K562 (cell line): ENCODE data around the gene C3orf80. TPM values are rescaled to one million over a fixed set of nuclear protein-coding genes. Genes with fewer than 3 reads are reported as not detected.

Experiments
- ATF7 ChIP-seq: fragments of 450-650 bp; IDR thresholded peaks from 2 replicates; pipeline ENCODE4 v1.7.1; 2014; ENCODE audit warnings: mild to moderate bottlenecking, moderate library complexity
- BRD4 ChIP-seq: fragments of 200-600 bp; sonication (generic); IDR thresholded peaks from 2 replicates; pipeline ENCODE4 v1.6.1; 2017; ENCODE audit warnings: inconsistent platforms
- EP300 ChIP-seq: IDR thresholded peaks from 2 replicates; pipeline ENCODE4 v1.6.1; 2012; ENCODE audit warnings: low read length, improper control_type of control experiment
- FOXA3 ChIP-seq, 2 experiments: fragments of 450-650 bp in 1 of 2; sonication (generic) in 1 of 2; formaldehyde crosslinking; IDR thresholded peaks in 1 of 2; conservative IDR thresholded peaks in 1 of 2; 2 replicates each; pipeline versions ENCODE4 v1.4.0 to v1.8.0; 2020 to 2022; ENCODE audit warnings: mild to moderate bottlenecking in 2 of 2, missing genetic modification reagents in 1 of 2
- FOXP4 ChIP-seq: sonication (generic); formaldehyde crosslinking; IDR thresholded peaks from 2 replicates; pipeline ENCODE4 v1.8.0; 2022; ENCODE audit warnings: mild to moderate bottlenecking, missing genetic modification reagents, borderline replicate concordance
- GATAD2A ChIP-seq: fragments of 450-650 bp; IDR thresholded peaks from 2 replicates; pipeline ENCODE4 v1.6.1; 2017
- HMGN3 ChIP-seq: IDR thresholded peaks from 2 replicates; pipeline ENCODE4 v1.6.1; 2011; ENCODE audit warnings: borderline replicate concordance, low read depth, mild to moderate bottlenecking, mixed read lengths, low read length; ENCODE audit not compliant: insufficient read length; ENCODE audit errors: extremely low read depth
- JUNB ChIP-seq: fragments of 450-650 bp; formaldehyde crosslinking; conservative IDR thresholded peaks from 2 replicates; pipeline ENCODE4 v1.4.0; 2020; ENCODE audit warnings: mild to moderate bottlenecking
- JUND ChIP-seq, 2 experiments: IDR thresholded peaks; 2 replicates in 1 of 2; 3 replicates in 1 of 2; pipeline ENCODE4 v1.6.1; 2011; ENCODE audit warnings: borderline replicate concordance in 2 of 2, low read depth in 2 of 2, low read length in 2 of 2, improper control_type of control experiment in 1 of 2, missing biosample characterization in 1 of 2, missing genetic modification characterization in 1 of 2, missing genetic modification reagents in 1 of 2
- PBX2 ChIP-seq, 2 experiments: IDR thresholded peaks in 1 of 2; conservative IDR thresholded peaks in 1 of 2; 2 replicates each; pipeline ENCODE4 v1.6.1; 2016; ENCODE audit warnings: low read depth in 2 of 2, mild to moderate bottlenecking in 1 of 2, missing compliant biosample characterization in 1 of 2, missing genetic modification characterization in 1 of 2, moderate library complexity in 1 of 2
- RAD21 ChIP-seq, 2 experiments: fragments of 250-450 bp in 1 of 2; fragments of 450-650 bp in 1 of 2; sonication (Bioruptor Pico) in 1 of 2; formaldehyde crosslinking in 1 of 2; IDR thresholded peaks in 1 of 2; conservative IDR thresholded peaks in 1 of 2; 2 replicates each; pipeline versions ENCODE4 v1.4.0 to v1.8.0; 2020 to 2022; ENCODE audit warnings: mild to moderate bottlenecking in 2 of 2, moderate library complexity in 1 of 2
- RBBP5 ChIP-seq: fragments of 200-600 bp; sonication (generic); IDR thresholded peaks from 2 replicates; pipeline ENCODE4 v1.6.1; 2012; ENCODE audit warnings: borderline replicate concordance, mild to moderate bottlenecking, low read length, control low read depth, inconsistent platforms; ENCODE audit not compliant: insufficient read depth, poor library complexity, severe bottlenecking
- RCOR1 ChIP-seq, 2 experiments: IDR thresholded peaks; 2 replicates each; pipeline ENCODE4 v1.6.1; 2012; ENCODE audit warnings: low read depth in 2 of 2, low read length in 2 of 2, borderline replicate concordance in 1 of 2, improper control_type of control experiment in 1 of 2
- RREB1 ChIP-seq: fragments of 250-450 bp; sonication (Bioruptor Pico); IDR thresholded peaks from 2 replicates; pipeline ENCODE4 v1.4.0; 2020
- SMC3 ChIP-seq: conservative IDR thresholded peaks from 2 replicates; pipeline ENCODE4 v1.6.1; 2011; ENCODE audit warnings: low read depth, low read length, improper control_type of control experiment; ENCODE audit not compliant: insufficient read depth
- ZNF384 ChIP-seq: IDR thresholded peaks from 2 replicates; pipeline ENCODE4 v1.6.1; 2012; ENCODE audit warnings: low read depth, low read length, improper control_type of control experiment
- polyA plus RNA-seq, 8 experiments: library from polyadenylated mRNA; depleted of rRNA in 4 of 8; stranded (reverse) in 5 of 8; unstranded in 3 of 8; fragments of >200 nt; fragmentation: Nextera tagmentation in 2 of 8; fragmentation: Illumina TruSeq in 1 of 8; extraction: Ambion mirVana in 2 of 8; extraction: Trizol in 1 of 8; gene quantifications; 2 replicates each; pipeline versions ENCODE4 v1.2.1 to v1.2.3, GENCODE V29; 2011 to 2014; ENCODE audit warnings: inconsistent platforms in 1 of 8, missing spikeins in 1 of 8
- total RNA-seq, 7 experiments: library from RNA; depleted of rRNA in 6 of 7; stranded (reverse); fragments of >200 nt in 6 of 7; fragmentation: Illumina TruSeq in 2 of 7; extraction: Trizol in 2 of 7; gene quantifications; 2 replicates each; pipeline versions ENCODE4 v1.2.1 to v1.2.3, GENCODE V29; 2011 to 2021; ENCODE audit warnings: low replicate concordance in 1 of 7

C3orf80 gene
- total and polyA plus RNA-seq, 9 of the 15 experiments (the other 6 are each of a cell fraction or from before 2014, with no cell fraction given), result 0.03 to 0.75 (median 0.07) TPM

DNA sequence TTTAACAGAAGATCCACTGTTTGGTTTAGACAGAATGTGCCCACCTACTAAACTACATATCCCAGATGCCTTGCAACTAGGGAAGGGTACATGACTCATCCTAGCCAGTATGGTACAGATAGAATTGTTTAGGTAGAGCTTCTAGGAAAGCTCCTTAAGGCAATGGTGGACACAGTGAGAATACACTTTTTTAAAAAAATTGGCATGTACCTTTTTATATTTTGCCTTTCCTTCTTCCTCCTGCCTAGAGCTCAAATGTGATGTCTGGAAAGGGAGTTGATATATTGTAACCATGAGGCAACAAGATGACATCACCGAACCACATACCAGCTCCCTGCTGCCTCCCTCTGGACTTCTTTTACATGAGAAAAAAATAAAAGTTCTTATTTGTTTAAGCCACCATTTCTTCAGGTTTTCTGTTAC is 14.4 kb upstream of the C3orf80 start (continued):
- peak; percentile 71 to 73 for TF ChIP-seq RAD21 (CRISPR knock-in tag; conservative IDR thresholded peaks at IDR 0.05 in 1 of 2, IDR thresholded peaks at IDR 0.05 in 1 of 2)
- TF ChIP-seq FOXP4, result no peak
- TF ChIP-seq HMGN3, result no peak
- no peak for TF ChIP-seq SMC3
- no peak for TF ChIP-seq PBX2 (CRISPR knock-in tag; IDR thresholded peaks at IDR 0.05; ENCODE audit: low read depth)
- peak; percentile 63 for TF ChIP-seq PBX2 (tag; conservative IDR thresholded peaks at IDR 0.05; ENCODE audit: low read depth)
- TF ChIP-seq ZNF384, result peak; percentile 25; the same call in 1 of the 2 replicates
- no peak for TF ChIP-seq BRD4
- peak in 1 of 2 experiments; percentile 69; a peak in 2 of 4 replicates for TF ChIP-seq FOXA3 (CRISPR knock-in tag; conservative IDR thresholded peaks at IDR 0.05 in 1 of 2, IDR thresholded peaks at IDR 0.05 in 1 of 2)
- no peak for TF ChIP-seq JUNB (CRISPR knock-in tag)
- no peak for TF ChIP-seq RCOR1 (IDR thresholded peaks at IDR 0.05; ENCODE audit: borderline replicate concordance in 1 of 2, low read depth in 2 of 2, low read length in 2 of 2)
- TF ChIP-seq RBBP5, result no peak
- TF ChIP-seq JUND (IDR thresholded peaks at IDR 0.05; ENCODE audit: borderline replicate concordance, low read depth, low read length), result peak; percentile 91
- peak; percentile 97 for TF ChIP-seq JUND (tag; IDR thresholded peaks at IDR 0.05; ENCODE audit: borderline replicate concordance, low read depth, low read length)
- no peak for TF ChIP-seq GATAD2A
- no peak for TF ChIP-seq RREB1 (CRISPR knock-in tag)
- peak; percentile 97 for TF ChIP-seq ATF7
- TF ChIP-seq EP300, result peak; percentile 39; the same call in 1 of the 2 replicates
